Sigmoid colon (tissue), 7 donors: ENCODE results near the gene NKD2. TPM values are rescaled to one million over a fixed set of nuclear protein-coding genes. Genes with fewer than 3 reads are reported as not detected.

ENCODE experiments used
- DNase-seq: peaks from one replicate; pipeline ENCODE4 v3.0.0-alpha.2; 2019
- H3K27ac ChIP-seq, 4 donors: fragments of 200-600 bp; sonication (generic); one replicate each; pipeline ENCODE4 v1.5.1; 2016 to 2019; ENCODE audit warnings: mild to moderate bottlenecking in 1 of 4
- H3K27me3 ChIP-seq, 3 donors: fragments of 200-600 bp; sonication (generic); one replicate each; pipeline ENCODE4 v1.5.1; 2019; ENCODE audit warnings: mild to moderate bottlenecking in 1 of 3
- H3K36me3 ChIP-seq, 4 donors: fragments of 200-600 bp; sonication (generic); one replicate each; pipeline ENCODE4 v1.5.1; 2016 to 2019
- H3K4me1 ChIP-seq, 4 donors: fragments of 200-600 bp; sonication (generic); one replicate each; pipeline ENCODE4 v1.5.1; 2017 to 2019
- H3K4me3 ChIP-seq, 4 donors: fragments of 200-600 bp; sonication (generic); one replicate each; pipeline ENCODE4 v1.5.1; 2017 to 2019; ENCODE audit warnings: mild to moderate bottlenecking in 2 of 4, moderate library complexity in 1 of 4
- H3K9me3 ChIP-seq, 4 donors: fragments of 200-600 bp in 3 of 4; sonication (generic) in 3 of 4; one replicate each; pipeline versions ENCODE4 v1.5.1 to v1.6.1; 2013 to 2019
- EP300 ChIP-seq, 4 donors: sonication (generic); formaldehyde crosslinking; IDR thresholded peaks; one replicate each; pipeline ENCODE4 v1.6.1; 2017; ENCODE audit warnings: antibody characterized with exemption in 4 of 4
- POLR2A ChIP-seq, 2 donors: fragments of 450-650 bp; IDR thresholded peaks; one replicate each; pipeline ENCODE4 v1.6.1; 2016; ENCODE audit warnings: antibody characterized with exemption in 2 of 2, mild to moderate bottlenecking in 2 of 2, moderate library complexity in 2 of 2
- POLR2AphosphoS5 ChIP-seq, 4 donors: sonication (generic); formaldehyde crosslinking; IDR thresholded peaks; one replicate each; pipeline ENCODE4 v1.6.1; 2017; ENCODE audit warnings: antibody characterized with exemption in 4 of 4
- WGBS, 2 donors: extraction: QIAGEN DNeasy Blood & Tissue Kit; methylation state at CpG; one replicate each; pipeline ENCODE4 v1.1.7; 2013; 5-methylcytosine and 5-hydroxymethylcytosine counted together
- intact Hi-C: fragments of 100-400 bp; cut with DNase I; formaldehyde crosslinking; loops from one replicate; pipeline ENCODE4 v1.15.1; 2023
- polyA plus RNA-seq, 3 donors: library from polyadenylated mRNA; stranded (reverse); fragments of 200-250 nt; gene quantifications; one replicate each; pipeline ENCODE4 v1.2.3, GENCODE V29; 2013
- total RNA-seq, 4 donors: library from RNA; depleted of rRNA; stranded (reverse); fragments of >200 nt; gene quantifications; one replicate each; pipeline ENCODE4 v1.1.0, GENCODE V29; 2016
- TF ChIP-seq, protein P1 (sequence below), 4 experiments: fragments of 450-650 bp in 3 of 4; fragments of 200-600 bp in 1 of 4; IDR thresholded peaks; one replicate each; pipeline ENCODE4 v1.5.1; 2016 to 2019; ENCODE audit warnings: antibody characterized with exemption in 4 of 4, mild to moderate bottlenecking in 3 of 4, moderate library complexity in 2 of 4
- donor health status: healthy with polysubstance abuse.
- donor health status: Bipolar disorder and iron deficiency.
- donor health status: healthy.

NKD2 gene
- total and polyA plus RNA-seq, 7 donors = 0.60 to 4.4 (median 1.8) TPM

DNA sequence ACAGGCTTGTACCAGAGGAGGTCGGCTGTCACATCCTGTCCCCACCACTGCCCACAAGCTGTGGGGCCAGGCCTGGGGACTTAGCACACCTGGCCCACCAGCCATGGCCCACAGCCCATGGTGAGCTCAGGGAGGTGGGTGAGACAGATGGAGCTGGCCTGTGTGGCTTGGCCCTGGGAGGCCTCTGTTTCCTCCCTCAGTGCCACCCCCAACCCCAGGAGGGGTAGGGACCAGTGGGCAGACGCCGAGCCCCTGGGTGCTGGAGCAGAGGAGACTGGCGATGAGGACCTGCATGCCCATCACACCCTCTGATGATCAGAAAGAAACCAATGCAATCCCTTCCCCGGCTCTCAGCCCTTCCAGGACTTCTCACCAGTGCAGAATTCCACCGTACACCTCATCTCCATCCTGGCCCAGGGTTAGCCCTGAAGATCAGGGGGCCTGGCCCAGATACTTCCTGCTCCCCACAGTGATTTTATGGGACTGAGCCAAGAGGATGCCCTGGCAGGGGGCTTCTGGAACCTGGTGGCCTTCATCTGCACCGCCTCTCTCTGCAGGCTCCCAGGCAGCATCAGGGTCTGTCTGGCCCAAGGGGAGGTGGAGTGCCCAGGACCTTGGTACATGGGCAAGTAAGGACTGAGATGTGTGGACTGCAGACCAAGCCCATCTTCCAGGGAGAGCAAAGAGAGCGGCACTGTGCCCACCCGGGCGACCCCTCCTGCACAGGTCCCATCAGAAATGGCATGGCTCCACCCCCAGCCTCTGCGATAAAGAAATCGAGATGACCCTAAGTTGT lies 16.9 kb upstream of the NKD2 start:
- peak; percentile 65 for DNase-seq
- WGBS, 2 donors = 83 to 85% methylated on average over 12 of the region's 12 CpGs

DNA sequence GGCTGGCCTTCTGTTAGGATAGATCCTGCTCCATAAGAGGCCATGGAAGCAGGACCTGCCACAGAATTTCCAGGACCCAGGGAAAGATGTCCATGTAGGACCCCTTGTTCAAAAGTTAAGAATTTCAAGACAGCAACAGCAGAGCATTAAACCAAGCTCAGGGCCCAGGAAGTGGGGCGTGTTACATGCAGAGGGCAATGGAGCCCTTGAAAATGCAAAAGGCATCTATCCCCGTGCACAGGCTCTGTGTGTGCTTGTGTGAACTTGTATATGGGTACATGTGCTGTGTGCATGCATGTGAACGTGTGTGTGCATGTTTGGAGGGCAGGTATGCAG lies 14.4 kb upstream of the NKD2 start:
- Histone ChIP-seq H3K27ac (peak overlapping the region in 3 of 4 donors; percentile 32 to 37 (median 36)), H3K36me3 (no peaks in the 10 kb centered on the region), H3K4me1 (peaks cover 0 to 41% (median 19%) of the 10 kb centered on the region in 4 donors), H3K4me3 (no peak overlapping the region), H3K27me3 (no peaks in the 10 kb centered on the region), H3K9me3 (no peaks in the 10 kb centered on the region)
- WGBS, 2 donors = 78 to 80% methylated on average over 3 of the region's 3 CpGs
- TF ChIP-seq EP300 (IDR thresholded peaks at IDR 0.05) = no peak
- no peak for TF ChIP-seq POLR2AphosphoS5 (IDR thresholded peaks at IDR 0.05)
- no peak for TF ChIP-seq POLR2A (IDR thresholded peaks at IDR 0.05)
- TF ChIP-seq, protein P1, sequence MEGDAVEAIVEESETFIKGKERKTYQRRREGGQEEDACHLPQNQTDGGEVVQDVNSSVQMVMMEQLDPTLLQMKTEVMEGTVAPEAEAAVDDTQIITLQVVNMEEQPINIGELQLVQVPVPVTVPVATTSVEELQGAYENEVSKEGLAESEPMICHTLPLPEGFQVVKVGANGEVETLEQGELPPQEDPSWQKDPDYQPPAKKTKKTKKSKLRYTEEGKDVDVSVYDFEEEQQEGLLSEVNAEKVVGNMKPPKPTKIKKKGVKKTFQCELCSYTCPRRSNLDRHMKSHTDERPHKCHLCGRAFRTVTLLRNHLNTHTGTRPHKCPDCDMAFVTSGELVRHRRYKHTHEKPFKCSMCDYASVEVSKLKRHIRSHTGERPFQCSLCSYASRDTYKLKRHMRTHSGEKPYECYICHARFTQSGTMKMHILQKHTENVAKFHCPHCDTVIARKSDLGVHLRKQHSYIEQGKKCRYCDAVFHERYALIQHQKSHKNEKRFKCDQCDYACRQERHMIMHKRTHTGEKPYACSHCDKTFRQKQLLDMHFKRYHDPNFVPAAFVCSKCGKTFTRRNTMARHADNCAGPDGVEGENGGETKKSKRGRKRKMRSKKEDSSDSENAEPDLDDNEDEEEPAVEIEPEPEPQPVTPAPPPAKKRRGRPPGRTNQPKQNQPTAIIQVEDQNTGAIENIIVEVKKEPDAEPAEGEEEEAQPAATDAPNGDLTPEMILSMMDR (IDR thresholded peaks at IDR 0.05) = no peak
- intact Hi-C loops = no loop called here
- no peak for DNase-seq

More for the DNA sequence above, 16.9 kb upstream of the NKD2 start:
- no peaks in the 10 kb centered on the region for H3K36me3 ChIP-seq
- no peak overlapping the region for H3K4me3 ChIP-seq
- peak overlapping the region; percentile 30 to 39 (median 38) for H3K27ac ChIP-seq
- H3K9me3 ChIP-seq = peaks cover 0 to 3% (median 1%) of the 10 kb centered on the region in 4 donors
- peaks cover 0 to 18% (median 6%) of the 10 kb centered on the region in 4 donors for H3K4me1 ChIP-seq
- TF ChIP-seq POLR2AphosphoS5 (IDR thresholded peaks at IDR 0.05) = no peak
- TF ChIP-seq POLR2A (IDR thresholded peaks at IDR 0.05) = no peak
- TF ChIP-seq, protein P1 (IDR thresholded peaks at IDR 0.05) = no peak
- TF ChIP-seq EP300 (IDR thresholded peaks at IDR 0.05) = no peak
- intact Hi-C loops = no loop called here
- H3K27me3 ChIP-seq = no peaks in the 10 kb centered on the region

DNA sequence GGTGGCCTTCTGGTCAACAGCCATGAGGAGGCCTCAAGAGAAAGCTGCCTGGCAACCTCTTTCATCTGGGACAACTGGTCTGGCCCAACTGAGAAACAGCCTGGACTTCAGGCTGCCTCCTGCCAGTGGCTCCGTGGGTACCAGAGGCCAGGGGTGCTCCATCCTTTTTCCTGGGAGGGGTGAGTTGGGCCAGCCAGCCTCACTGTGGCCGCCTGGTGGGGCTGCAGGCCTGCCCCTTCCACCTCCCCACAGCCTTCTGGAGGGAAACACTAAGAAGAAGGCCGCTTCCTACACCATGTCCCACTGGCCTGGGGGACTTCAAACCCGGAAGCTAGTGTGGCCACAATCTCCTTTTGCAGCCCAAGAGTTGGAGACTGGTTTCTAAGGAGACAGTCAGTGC lies 13.8 kb upstream of the NKD2 start:
- WGBS, 2 donors = 87 to 88% methylated on average over 4 of the region's 4 CpGs
- H3K27ac ChIP-seq = no peak overlapping the region
- H3K36me3 ChIP-seq = no peaks in the 10 kb centered on the region
- H3K4me3 ChIP-seq = no peak overlapping the region
- intact Hi-C loops = no loop called here
- peaks cover 0 to 40% (median 19%) of the 10 kb centered on the region in 4 donors for H3K4me1 ChIP-seq
- no peak for DNase-seq
- H3K27me3 ChIP-seq = no peaks in the 10 kb centered on the region
- TF ChIP-seq, protein P1 (IDR thresholded peaks at IDR 0.05) = no peak
- no peak for TF ChIP-seq POLR2AphosphoS5 (IDR thresholded peaks at IDR 0.05)
- no peak for TF ChIP-seq EP300 (IDR thresholded peaks at IDR 0.05)
- TF ChIP-seq POLR2A (IDR thresholded peaks at IDR 0.05) = no peak
- H3K9me3 ChIP-seq = no peaks in the 10 kb centered on the region

DNA sequence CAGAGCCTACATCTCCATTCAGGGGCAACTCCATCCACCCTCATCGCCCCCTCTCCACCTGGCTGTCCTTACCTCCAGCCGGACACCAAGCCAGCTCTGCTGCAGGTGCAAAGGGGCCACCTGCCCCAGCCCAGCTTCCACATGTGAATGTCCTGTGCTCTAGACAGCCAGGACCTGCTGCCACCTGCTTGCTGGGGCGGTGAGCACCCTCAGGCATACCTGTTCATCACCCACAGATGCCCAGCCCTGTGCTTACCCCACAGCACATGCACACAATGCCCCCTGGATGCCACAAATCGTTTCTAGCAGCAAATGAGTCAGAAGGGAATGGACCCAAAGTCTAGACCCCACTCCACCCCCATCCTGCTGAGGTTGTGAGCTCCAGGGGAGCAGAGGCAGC lies 13.3 kb upstream of the NKD2 start:
- DNase-seq = no peak
- H3K9me3 ChIP-seq = no peaks in the 10 kb centered on the region
- H3K36me3 ChIP-seq = no peaks in the 10 kb centered on the region
- H3K27me3 ChIP-seq = no peaks in the 10 kb centered on the region
- intact Hi-C loops = no loop called here
- peaks cover 0 to 35% (median 18%) of the 10 kb centered on the region in 4 donors for H3K4me1 ChIP-seq
- no peak overlapping the region for H3K27ac ChIP-seq
- TF ChIP-seq EP300 (IDR thresholded peaks at IDR 0.05) (no peak), POLR2AphosphoS5 (IDR thresholded peaks at IDR 0.05) (no peak), POLR2A (IDR thresholded peaks at IDR 0.05) (no peak)
- TF ChIP-seq, protein P1 (IDR thresholded peaks at IDR 0.05) = no peak
- 76 to 84% methylated on average over 4 of the region's 4 CpGs for WGBS, 2 donors
- no peak overlapping the region for H3K4me3 ChIP-seq
